GM12878 (cell line): ENCODE results near the gene GEMIN5. TPM values are rescaled to one million over a fixed set of nuclear protein-coding genes. Genes with fewer than 3 reads are reported as not detected.

ENCODE experiments used
- ATAC-seq: fragments of 200-7000 bp; cut with Tn5 transposase; 3 replicates; pipeline ENCODE4 v1.9.1; 2020; ENCODE audit warnings: mild to moderate bottlenecking, moderate library complexity
- BruUV-seq: library from RNA; stranded (reverse); fragments of 400-500 nt; replicated peaks from 2 replicates; lab custom pipeline; 2021; lab: Mats Ljungman, UMichigan
- CTCF ChIA-PET: fragments of 300-600 bp; sonication (Branson Sonifier 250); formaldehyde crosslinking; extraction: SDS; loops from one replicate; lab custom pipeline; 2021; ENCODE audit warnings: inconsistent platforms; lab: Yijun Ruan, JAX
- POLR2A ChIA-PET: fragments of 350-600 bp; formaldehyde crosslinking; extraction: SDS; loops from one replicate; lab custom pipeline; 2021; ENCODE audit warnings: inconsistent platforms; lab: Charles Lee
- RAD21 ChIA-PET: fragments of 300-600 bp; sonication (Branson Sonifier 250); formaldehyde crosslinking; loops from one replicate; lab custom pipeline; 2023; ENCODE audit warnings: antibody characterized with exemption; ENCODE audit not compliant: unreplicated experiment; lab: Charles Lee
- SMC1A ChIA-PET: fragments of 300-600 bp; sonication (Branson Sonifier 250); formaldehyde crosslinking; loops from one replicate; lab custom pipeline; 2023; ENCODE audit not compliant: unreplicated experiment, uncharacterized antibody; lab: Charles Lee
- DNase-seq: peaks from one replicate; pipeline ENCODE4 v3.0.0-alpha.2; 2011; ENCODE audit warnings: low read depth, low spot score
- FAIRE-seq: peaks from 3 replicates; lab custom pipeline; 2011; peaks lifted over from hg19 to GRCh38; lab: Jason Lieb, UNC
- H2AFZ ChIP-seq: 2 replicates; pipeline ENCODE4 v1.6.0; 2011; ENCODE audit warnings: low read depth, low read length, control low read depth; ENCODE audit not compliant: control insufficient read depth
- H3K27ac ChIP-seq: 2 replicates; pipeline ENCODE4 v1.5.1; 2011; ENCODE audit warnings: control low read depth; ENCODE audit not compliant: control insufficient read depth, insufficient read depth
- H3K27me3 ChIP-seq, 2 experiments: replicated peaks in 1 of 2; 2 replicates each; pipeline versions ENCODE4 v1.6.0 to v1.6.1; 2011; ENCODE audit warnings: low read length in 1 of 2; ENCODE audit not compliant: control insufficient read depth in 2 of 2, insufficient read depth in 2 of 2
- H3K36me3 ChIP-seq, 2 experiments: 2 replicates each; pipeline ENCODE4 v1.5.1; 2011; ENCODE audit warnings: low read length in 1 of 2; ENCODE audit not compliant: control insufficient read depth in 2 of 2, insufficient read depth in 2 of 2
- H3K4me1 ChIP-seq: 2 replicates; pipeline ENCODE4 v1.6.1; 2011; ENCODE audit warnings: mild to moderate bottlenecking, low read length, moderate library complexity, mixed read lengths; ENCODE audit not compliant: control insufficient read depth, insufficient read depth
- H3K4me2 ChIP-seq: 2 replicates; pipeline ENCODE4 v1.6.0; 2011; ENCODE audit warnings: control low read depth; ENCODE audit not compliant: control insufficient read depth, insufficient read depth
- H3K4me3 ChIP-seq: fragments of 200-600 bp; sonication (generic); 2 replicates; pipeline ENCODE4 v1.5.1; 2016
- H3K79me2 ChIP-seq: 2 replicates; pipeline ENCODE4 v1.6.0; 2011; ENCODE audit warnings: low read length; ENCODE audit not compliant: control insufficient read depth, insufficient read depth
- H3K9ac ChIP-seq: 2 replicates; pipeline ENCODE4 v1.8.0; 2011; ENCODE audit warnings: low read length, control low read depth, mixed read lengths; ENCODE audit not compliant: control insufficient read depth, insufficient read depth
- H3K9me3 ChIP-seq: replicated peaks from 3 replicates; pipeline ENCODE4 v1.5.1; 2011; ENCODE audit warnings: mild to moderate bottlenecking, low read length; ENCODE audit not compliant: control insufficient read depth, insufficient read depth
- H4K20me1 ChIP-seq: 2 replicates; pipeline ENCODE4 v1.6.0; 2011; ENCODE audit not compliant: control insufficient read depth, insufficient read depth
- BCLAF1 ChIP-seq: fragments of 450-650 bp; IDR thresholded peaks from 2 replicates; pipeline ENCODE4 v1.6.1; 2017; ENCODE audit warnings: antibody characterized with exemption, mild to moderate bottlenecking, moderate library complexity
- BMI1 ChIP-seq: fragments of 450-650 bp; IDR thresholded peaks from 2 replicates; pipeline ENCODE4 v1.6.1; 2016; ENCODE audit warnings: mild to moderate bottlenecking, moderate library complexity, borderline replicate concordance
- MXI1 ChIP-seq: fragments of 150-350 bp; IDR thresholded peaks from 2 replicates; pipeline ENCODE4 v1.6.1; 2011; ENCODE audit warnings: low read depth, mild to moderate bottlenecking, inconsistent platforms, low read length, improper control_type of control experiment
- POLR2AphosphoS5 ChIP-seq: IDR thresholded peaks from 2 replicates; pipeline ENCODE4 v1.6.1; 2011; ENCODE audit warnings: mild to moderate bottlenecking, low read length, inconsistent platforms
- TCF3 ChIP-seq: IDR thresholded peaks from 2 replicates; pipeline ENCODE4 v1.6.1; 2012; ENCODE audit warnings: low read depth, mild to moderate bottlenecking, low read length, borderline replicate concordance; ENCODE audit not compliant: insufficient read depth
- WRNIP1 ChIP-seq: IDR thresholded peaks from 2 replicates; pipeline ENCODE4 v1.6.1; 2011; ENCODE audit warnings: low read depth, low read length, improper control_type of control experiment, borderline replicate concordance
- WGBS: methylation state at CpG from one replicate; pipeline ENCODE4 v1.1.6; 2016; ENCODE audit warnings: low lambda C conversion rate; ENCODE audit not compliant: insufficient replicate concordance, insufficient coverage; ENCODE audit errors: missing lambda C conversion rate; 5-methylcytosine and 5-hydroxymethylcytosine counted together
- in situ Hi-C: fragments of 300-500 bp; cut with MboI; formaldehyde crosslinking; loops from 9 replicates; pipeline ENCODE4 v1.14.3; 2018; ENCODE audit warnings: mixed read lengths
- intact Hi-C: fragments of 100-400 bp; cut with micrococcal nuclease; formaldehyde crosslinking; loops from one replicate; pipeline ENCODE4 v1.14.2; 2022; ENCODE audit not compliant: unreplicated experiment
- polyA plus RNA-seq, 11 experiments: library from polyadenylated mRNA; depleted of rRNA in 4 of 11; unstranded in 6 of 11; stranded (reverse) in 5 of 11; fragments of >200 nt; fragmentation: Nextera tagmentation in 4 of 11; fragmentation: Illumina TruSeq in 1 of 11; extraction: Ambion mirVana in 4 of 11; extraction: Trizol in 1 of 11; gene quantifications; 1 replicate in 1 of 11; 2 replicates in 10 of 11; pipeline versions ENCODE4 v1.2.1 to v1.2.3, GENCODE V29; 2011 to 2016; ENCODE audit warnings: inconsistent platforms in 2 of 11, missing spikeins in 2 of 11, low read depth in 1 of 11
- total RNA-seq, 4 experiments: library from RNA; depleted of rRNA in 3 of 4; stranded (reverse); fragments of >200 nt in 3 of 4; fragmentation: Illumina TruSeq in 1 of 4; extraction: Trizol in 1 of 4; gene quantifications; 2 replicates each; pipeline versions ENCODE4 v1.2.1 to v1.2.3, GENCODE V29; 2013 to 2021
- TF ChIP-seq, protein P1 (sequence below): fragments of 450-650 bp; IDR thresholded peaks from 2 replicates; pipeline ENCODE4 v1.6.1; 2017; ENCODE audit warnings: mild to moderate bottlenecking, moderate library complexity

GEMIN5 gene
- total and polyA plus RNA-seq, 10 of the 15 experiments (the other 5 are each of a cell fraction or from before 2014, with no cell fraction given), result 6.3 to 29.8 (median 23.3) TPM

GRCh38 chr5:154901276-154901675, 36.7 kb downstream of the GEMIN5 start:
- ChIA-PET SMC1A (no interaction called here), CTCF (interaction anchor here (1.0 kb wide), 1 partner anchor 21 kb away, joined by 3 read pairs; no protein-coding TSS in a partner anchor), RAD21 (no interaction called here), POLR2A (no interaction called here)
- in situ Hi-C loops, result no loop called here
- Histone ChIP-seq H3K4me1 (no peaks in the 10 kb centered on the region), H3K27ac (no peak overlapping the region), H3K9me3 (no peaks in the 10 kb centered on the region), H3K4me3 (no peak overlapping the region), H4K20me1 (no peaks in the 10 kb centered on the region), H3K36me3 (peaks cover 4 to 16% of the 10 kb centered on the region in 2 experiments), H3K4me2 (no peak overlapping the region), H3K9ac (no peak overlapping the region), H3K27me3 (no peaks in the 10 kb centered on the region), H3K79me2 (no peaks in the 10 kb centered on the region), H2AFZ (no peak overlapping the region)
- no TSS peak for BruUV-seq
- intact Hi-C loops, result no loop called here
- DNase-seq (no peak), FAIRE-seq (no peak), ATAC-seq (no peak)
- WGBS, result 98% methylated on average over 2 of the region's 2 CpGs
- TF ChIP-seq POLR2AphosphoS5 (no peak), BCLAF1 (no peak), TCF3 (no peak), BMI1 (no peak), MXI1 (no peak), WRNIP1 (no peak)
- TF ChIP-seq, protein P1, sequence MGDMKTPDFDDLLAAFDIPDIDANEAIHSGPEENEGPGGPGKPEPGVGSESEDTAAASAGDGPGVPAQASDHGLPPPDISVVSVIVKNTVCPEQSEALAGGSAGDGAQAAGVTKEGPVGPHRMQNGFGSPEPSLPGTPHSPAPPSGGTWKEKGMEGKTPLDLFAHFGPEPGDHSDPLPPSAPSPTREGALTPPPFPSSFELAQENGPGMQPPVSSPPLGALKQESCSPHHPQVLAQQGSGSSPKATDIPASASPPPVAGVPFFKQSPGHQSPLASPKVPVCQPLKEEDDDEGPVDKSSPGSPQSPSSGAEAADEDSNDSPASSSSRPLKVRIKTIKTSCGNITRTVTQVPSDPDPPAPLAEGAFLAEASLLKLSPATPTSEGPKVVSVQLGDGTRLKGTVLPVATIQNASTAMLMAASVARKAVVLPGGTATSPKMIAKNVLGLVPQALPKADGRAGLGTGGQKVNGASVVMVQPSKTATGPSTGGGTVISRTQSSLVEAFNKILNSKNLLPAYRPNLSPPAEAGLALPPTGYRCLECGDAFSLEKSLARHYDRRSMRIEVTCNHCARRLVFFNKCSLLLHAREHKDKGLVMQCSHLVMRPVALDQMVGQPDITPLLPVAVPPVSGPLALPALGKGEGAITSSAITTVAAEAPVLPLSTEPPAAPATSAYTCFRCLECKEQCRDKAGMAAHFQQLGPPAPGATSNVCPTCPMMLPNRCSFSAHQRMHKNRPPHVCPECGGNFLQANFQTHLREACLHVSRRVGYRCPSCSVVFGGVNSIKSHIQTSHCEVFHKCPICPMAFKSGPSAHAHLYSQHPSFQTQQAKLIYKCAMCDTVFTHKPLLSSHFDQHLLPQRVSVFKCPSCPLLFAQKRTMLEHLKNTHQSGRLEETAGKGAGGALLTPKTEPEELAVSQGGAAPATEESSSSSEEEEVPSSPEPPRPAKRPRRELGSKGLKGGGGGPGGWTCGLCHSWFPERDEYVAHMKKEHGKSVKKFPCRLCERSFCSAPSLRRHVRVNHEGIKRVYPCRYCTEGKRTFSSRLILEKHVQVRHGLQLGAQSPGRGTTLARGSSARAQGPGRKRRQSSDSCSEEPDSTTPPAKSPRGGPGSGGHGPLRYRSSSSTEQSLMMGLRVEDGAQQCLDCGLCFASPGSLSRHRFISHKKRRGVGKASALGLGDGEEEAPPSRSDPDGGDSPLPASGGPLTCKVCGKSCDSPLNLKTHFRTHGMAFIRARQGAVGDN, result no peak
